WERI-Rb-1 (cell line): ENCODE results near the gene GSN.

ENCODE experiments used
- DNase-seq: peaks from one replicate; pipeline ENCODE4 v3.0.0-alpha.2; 2020
- H3K27ac ChIP-seq: fragments of 250-450 bp; sonication (Bioruptor Pico); 2 replicates; pipeline ENCODE4 v1.5.1; 2020; ENCODE audit warnings: mild to moderate bottlenecking, moderate library complexity
- H3K27me3 ChIP-seq: fragments of 250-450 bp; sonication (Bioruptor Pico); 2 replicates; pipeline ENCODE4 v1.5.1; 2021; ENCODE audit warnings: mild to moderate bottlenecking, low read depth, moderate library complexity; ENCODE audit not compliant: insufficient read depth, severe bottlenecking
- H3K36me3 ChIP-seq: fragments of 250-450 bp; sonication (Bioruptor Pico); 2 replicates; pipeline ENCODE4 v1.5.1; 2020; ENCODE audit warnings: mild to moderate bottlenecking, moderate library complexity
- H3K4me3 ChIP-seq: 2 replicates; pipeline ENCODE4 v1.5.1; 2011; ENCODE audit warnings: low read depth, mild to moderate bottlenecking, control low read depth, low read length
- H3K9me3 ChIP-seq: fragments of 250-450 bp; sonication (Bioruptor Pico); 2 replicates; pipeline ENCODE4 v1.5.1; 2021; ENCODE audit warnings: mild to moderate bottlenecking, moderate library complexity; ENCODE audit not compliant: severe bottlenecking
- TF ChIP-seq, protein P1 (sequence below): IDR thresholded peaks from 2 replicates; pipeline ENCODE4 v1.5.1; 2011; ENCODE audit warnings: low read depth, mild to moderate bottlenecking, control low read depth, inconsistent platforms, low read length

GSN gene

DNA sequence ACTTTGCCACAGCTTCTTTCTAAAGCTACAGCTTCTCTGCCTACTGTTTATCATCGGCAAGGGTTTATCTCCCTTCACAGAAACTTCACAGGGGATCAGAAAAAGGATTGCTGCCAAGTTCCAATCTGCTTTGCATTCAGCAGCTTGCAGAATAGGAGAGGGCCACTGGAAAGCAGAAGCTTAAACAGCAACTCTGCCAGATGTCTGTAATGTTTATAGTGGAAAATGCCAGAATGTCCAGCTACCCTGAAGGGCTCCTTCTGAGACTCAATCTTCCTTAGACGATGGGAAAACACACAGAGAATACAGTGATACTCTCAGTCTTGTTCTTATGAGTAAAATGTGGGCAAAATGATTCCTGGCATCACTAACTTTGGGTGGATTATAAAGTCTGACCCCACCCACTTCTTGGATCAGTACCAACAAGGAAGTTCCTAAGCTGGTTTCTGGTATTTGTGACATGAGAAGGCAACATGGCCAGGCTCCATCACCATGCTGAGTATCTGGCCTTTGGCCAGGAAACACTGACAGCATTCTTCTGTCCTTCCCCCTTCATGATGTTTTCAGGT lies 83.1 kb downstream of the GSN start:
- peak; percentile 58 for DNase-seq
- TF ChIP-seq, protein P1, sequence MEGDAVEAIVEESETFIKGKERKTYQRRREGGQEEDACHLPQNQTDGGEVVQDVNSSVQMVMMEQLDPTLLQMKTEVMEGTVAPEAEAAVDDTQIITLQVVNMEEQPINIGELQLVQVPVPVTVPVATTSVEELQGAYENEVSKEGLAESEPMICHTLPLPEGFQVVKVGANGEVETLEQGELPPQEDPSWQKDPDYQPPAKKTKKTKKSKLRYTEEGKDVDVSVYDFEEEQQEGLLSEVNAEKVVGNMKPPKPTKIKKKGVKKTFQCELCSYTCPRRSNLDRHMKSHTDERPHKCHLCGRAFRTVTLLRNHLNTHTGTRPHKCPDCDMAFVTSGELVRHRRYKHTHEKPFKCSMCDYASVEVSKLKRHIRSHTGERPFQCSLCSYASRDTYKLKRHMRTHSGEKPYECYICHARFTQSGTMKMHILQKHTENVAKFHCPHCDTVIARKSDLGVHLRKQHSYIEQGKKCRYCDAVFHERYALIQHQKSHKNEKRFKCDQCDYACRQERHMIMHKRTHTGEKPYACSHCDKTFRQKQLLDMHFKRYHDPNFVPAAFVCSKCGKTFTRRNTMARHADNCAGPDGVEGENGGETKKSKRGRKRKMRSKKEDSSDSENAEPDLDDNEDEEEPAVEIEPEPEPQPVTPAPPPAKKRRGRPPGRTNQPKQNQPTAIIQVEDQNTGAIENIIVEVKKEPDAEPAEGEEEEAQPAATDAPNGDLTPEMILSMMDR: no peak
- no peaks in the 10 kb centered on the region for H3K9me3 ChIP-seq
- H3K27ac ChIP-seq: no peak overlapping the region
- H3K27me3 ChIP-seq: no peaks in the 10 kb centered on the region
- H3K36me3 ChIP-seq: no peaks in the 10 kb centered on the region
- H3K4me3 ChIP-seq: no peak overlapping the region

DNA sequence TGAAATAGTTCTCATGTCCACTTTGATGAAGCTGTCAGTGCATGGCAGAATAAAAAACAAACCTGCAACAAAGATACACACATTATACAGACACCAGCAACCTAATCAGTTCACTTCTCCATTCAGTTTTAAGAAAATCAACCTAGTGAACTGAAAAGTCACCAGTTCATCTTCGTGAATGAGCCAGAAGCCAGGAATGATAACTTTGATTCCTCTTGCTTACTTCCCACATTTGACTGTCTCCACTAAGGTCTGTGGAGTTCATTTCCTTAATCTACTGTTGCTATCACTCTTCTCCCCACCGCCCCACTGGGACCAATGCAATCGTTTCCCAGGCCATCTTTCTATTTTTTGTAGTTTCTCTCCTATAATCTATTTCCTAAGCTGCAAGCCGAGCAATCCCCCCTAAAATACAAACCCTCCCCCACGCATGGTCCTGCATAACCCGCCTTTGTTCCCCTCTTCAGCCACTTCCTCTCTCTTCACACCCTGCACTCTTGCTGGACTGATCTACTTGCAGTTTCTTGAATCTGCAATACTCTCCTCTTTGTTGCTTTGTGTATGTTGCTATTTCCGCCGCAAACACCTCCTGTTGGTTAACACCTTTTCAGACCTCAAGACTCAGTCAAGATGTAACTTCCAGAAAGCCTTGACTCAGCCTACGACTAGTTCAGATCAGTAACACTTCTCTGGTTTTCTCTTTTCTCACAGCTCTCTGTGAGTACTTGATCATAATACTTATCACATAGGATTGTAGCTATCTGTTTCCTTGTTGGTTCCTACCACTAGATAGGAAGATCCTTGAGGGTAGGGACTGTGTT lies 85.5 kb downstream of the GSN start:
- TF ChIP-seq, protein P1: no peak
- no peak overlapping the region for H3K4me3 ChIP-seq
- no peak overlapping the region for H3K27ac ChIP-seq
- H3K27me3 ChIP-seq: no peaks in the 10 kb centered on the region
- no peaks in the 10 kb centered on the region for H3K9me3 ChIP-seq
- H3K36me3 ChIP-seq: no peaks in the 10 kb centered on the region
- no peak for DNase-seq

DNA sequence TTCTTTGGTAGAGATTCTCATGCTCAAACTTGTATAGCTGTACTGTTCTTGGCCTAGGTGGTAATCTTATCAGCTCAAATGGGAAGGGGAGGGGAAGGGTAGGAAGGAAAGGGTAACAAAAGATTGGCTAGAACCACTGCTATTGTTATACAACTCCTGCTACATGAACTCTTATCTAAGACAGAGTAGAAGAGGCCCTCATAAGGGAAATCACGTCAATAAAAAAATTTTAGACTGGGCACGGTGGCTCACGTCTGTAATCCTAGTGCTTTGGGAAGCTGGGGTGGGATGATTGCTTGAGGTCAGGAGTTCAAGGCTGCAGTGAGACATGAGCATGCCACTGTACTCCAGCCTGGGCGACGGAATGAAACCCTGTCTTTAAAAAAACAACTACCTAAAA lies 86.2 kb downstream of the GSN start:
- Histone ChIP-seq H3K27me3 (no peaks in the 10 kb centered on the region), H3K4me3 (no peak overlapping the region), H3K36me3 (no peaks in the 10 kb centered on the region), H3K9me3 (no peaks in the 10 kb centered on the region), H3K27ac (no peak overlapping the region)
- DNase-seq: no peak
- TF ChIP-seq, protein P1: no peak

DNA sequence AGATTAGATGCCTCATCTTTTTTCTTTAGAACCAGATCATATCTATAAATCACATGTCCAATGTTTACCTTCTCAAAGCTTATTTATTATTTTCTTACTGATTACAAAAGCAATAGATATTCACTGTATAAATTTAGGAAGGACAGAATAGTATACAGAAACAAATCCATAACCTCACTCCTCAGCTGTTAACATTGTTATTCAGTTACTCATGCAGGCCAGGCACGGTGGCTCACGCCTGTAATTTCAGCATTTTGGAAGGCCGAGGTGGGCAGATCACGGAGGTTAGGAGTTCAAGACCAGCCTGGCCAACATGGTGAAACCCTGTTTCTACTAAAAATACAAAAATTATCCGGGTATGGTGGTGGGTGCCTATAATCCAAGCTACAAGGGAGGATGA lies 86.8 kb downstream of the GSN start:
- no peaks in the 10 kb centered on the region for H3K27me3 ChIP-seq
- H3K27ac ChIP-seq: no peak overlapping the region
- H3K4me3 ChIP-seq: no peak overlapping the region
- H3K36me3 ChIP-seq: no peaks in the 10 kb centered on the region
- TF ChIP-seq, protein P1: no peak
- H3K9me3 ChIP-seq: no peaks in the 10 kb centered on the region
- no peak for DNase-seq

DNA sequence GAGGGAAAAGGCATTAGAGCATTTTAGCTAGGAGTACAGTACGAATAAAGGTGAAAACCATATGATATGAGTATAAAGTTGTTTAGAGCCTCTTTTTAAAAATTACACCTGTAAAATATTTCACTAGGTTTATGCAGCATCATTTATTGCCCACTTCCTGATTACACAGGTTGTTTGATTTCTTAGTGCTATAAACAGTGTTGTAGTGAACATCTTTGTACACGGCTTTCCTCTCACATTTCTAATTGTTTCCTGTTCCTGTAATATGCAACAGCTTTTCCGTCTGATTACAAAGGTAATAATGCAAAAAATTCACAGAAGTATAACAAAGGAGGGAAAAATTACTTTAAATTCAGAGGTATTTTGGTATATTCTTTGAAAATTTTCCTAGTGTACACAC lies 89.0 kb downstream of the GSN start:
- Histone ChIP-seq H3K27ac (no peak overlapping the region), H3K9me3 (no peaks in the 10 kb centered on the region), H3K4me3 (no peak overlapping the region), H3K36me3 (no peaks in the 10 kb centered on the region), H3K27me3 (no peaks in the 10 kb centered on the region)
- TF ChIP-seq, protein P1: no peak
- no peak for DNase-seq

DNA sequence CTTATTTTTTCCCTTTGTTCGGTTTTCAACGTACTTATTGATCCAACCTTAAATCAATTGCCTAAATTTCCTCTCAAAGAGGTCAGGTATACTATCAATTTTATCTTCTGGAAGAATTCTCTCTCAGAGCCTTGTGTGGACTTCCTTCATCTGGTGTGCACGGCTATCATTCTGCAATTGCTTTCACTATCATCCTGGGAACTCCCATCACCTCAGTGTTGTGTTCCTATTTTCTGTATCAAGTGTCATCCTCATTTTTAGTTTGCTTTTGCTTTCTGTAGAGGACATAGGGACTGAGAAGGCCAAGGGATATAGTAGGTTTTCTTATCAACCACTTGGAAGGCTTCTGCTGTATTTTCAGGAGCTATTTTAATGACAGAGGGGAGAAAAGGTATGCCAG lies 90.8 kb downstream of the GSN start:
- DNase-seq: no peak

More for the DNA sequence above, 90.8 kb downstream of the GSN start:
- Histone ChIP-seq H3K4me3 (no peak overlapping the region), H3K27me3 (no peaks in the 10 kb centered on the region), H3K36me3 (no peaks in the 10 kb centered on the region), H3K27ac (no peak overlapping the region), H3K9me3 (no peaks in the 10 kb centered on the region)
- TF ChIP-seq, protein P1: no peak
